ENCODE results near the gene HLX. TPM values are rescaled to one million over a fixed set of nuclear protein-coding genes. Genes with fewer than 3 reads are reported as not detected.

The HLX gene
- total and polyA plus RNA-seq, 9 of the 15 experiments (the other 6 are each of a cell fraction or from before 2014, with no cell fraction given) = 0.10 to 3.0 (median 1.6) TPM

GRCh38 chr1:220892997-220893700 is 13.9 kb downstream of the HLX start:
- intact Hi-C loops (cut with micrococcal nuclease) = no loop called here
- ChIA-PET CTCF (ENCODE audit: low intra/inter-chr PET ratio) (no interaction called here), POLR2A (no interaction called here)
- no peak overlapping the region for H3K27ac ChIP-seq (ENCODE audit: extremely low read depth, low read depth, low read length)
- no peaks in the 10 kb centered on the region for H3K36me3 ChIP-seq (ENCODE audit: control insufficient read depth, insufficient read depth, low read length)
- DNase-seq (ENCODE audit: extremely low read depth in 1 of 4, low spot score in 3 of 4) (no peak), ATAC-seq (no peak), FAIRE-seq (no peak)
- no peak overlapping the region for H3K4me2 ChIP-seq (ENCODE audit: insufficient read depth, low read length)
- no peaks in the 10 kb centered on the region for H3K79me2 ChIP-seq (ENCODE audit: control insufficient read depth, insufficient read depth, low read length)
- H3K4me3 ChIP-seq = no peak overlapping the region
- in situ Hi-C loops (cut with MboI) = no loop called here
- H4K20me1 ChIP-seq (replicated peaks; ENCODE audit: control insufficient read depth, insufficient read depth, low read length) = no peaks in the 10 kb centered on the region
- no peaks in the 10 kb centered on the region for H3K9me1 ChIP-seq (ENCODE audit: control insufficient read depth, insufficient read depth, low read length)
- no TSS peak for BruUV-seq (replicated peaks)
- WGBS (ENCODE audit: insufficient coverage, low coverage, missing lambda C conversion rate) = 5% methylated on average over 18 of the region's 18 CpGs
- no peaks in the 10 kb centered on the region for H3K9me3 ChIP-seq (replicated peaks; ENCODE audit: control insufficient read depth, insufficient read depth, low read depth, low read length)
- H3K27me3 ChIP-seq (ENCODE audit: control insufficient read depth in 2 of 2, insufficient read depth in 2 of 2, low read length in 2 of 2) = peaks cover 64 to 78% of the 10 kb centered on the region in 2 experiments
- no peak for TF ChIP-seq ZNF184 (CRISPR knock-in tag; IDR thresholded peaks at IDR 0.05)
- TF ChIP-seq ZBTB26 (CRISPR knock-in tag; IDR thresholded peaks at IDR 0.05) = no peak
- no peak for TF ChIP-seq SNAPC5 (CRISPR knock-in tag; IDR thresholded peaks at IDR 0.05)
- TF ChIP-seq TAF1 (IDR thresholded peaks at IDR 0.05; ENCODE audit: control insufficient read depth, extremely low read depth, insufficient read depth, low read length, severe bottlenecking) = no peak
- no peak for TF ChIP-seq ASH1L (IDR thresholded peaks at IDR 0.05; ENCODE audit: borderline replicate concordance, low read depth, partially characterized antibody)
- TF ChIP-seq ZNF696 (CRISPR knock-in tag; conservative IDR thresholded peaks at IDR 0.05) = no peak
- TF ChIP-seq HDAC1 (IDR thresholded peaks at IDR 0.05) = no peak
- no peak for TF ChIP-seq ZBTB33 (CRISPR knock-in tag; IDR thresholded peaks at IDR 0.05)
- no peak for TF ChIP-seq NRF1 (conservative IDR thresholded peaks at IDR 0.05 in 1 of 2, IDR thresholded peaks at IDR 0.05 in 1 of 2)
- no peak for TF ChIP-seq NFIX (CRISPR knock-in tag; IDR thresholded peaks at IDR 0.05; ENCODE audit: low read depth)
- TF ChIP-seq STAT5B (CRISPR knock-in tag; IDR thresholded peaks at IDR 0.05) = no peak
- TF ChIP-seq KAT8 (IDR thresholded peaks at IDR 0.05; ENCODE audit: low read depth) = no peak
- TF ChIP-seq SP2 (IDR thresholded peaks at IDR 0.05; ENCODE audit: extremely low read depth, low read depth, low read length, poor library complexity, severe bottlenecking) = no peak
- TF ChIP-seq HDAC3 (IDR thresholded peaks at IDR 0.05; ENCODE audit: borderline replicate concordance, partially characterized antibody) = no peak
- TF ChIP-seq MEF2A (IDR thresholded peaks at IDR 0.05; ENCODE audit: control insufficient read depth, low read depth, low read length) = no peak
- TF ChIP-seq THRB (CRISPR knock-in tag; conservative IDR thresholded peaks at IDR 0.05) = no peak
- no peak for TF ChIP-seq POLR3G (IDR thresholded peaks at IDR 0.05; ENCODE audit: extremely low read depth, insufficient read length, insufficient replicate concordance)
- TF ChIP-seq ZNF766 (CRISPR knock-in tag; conservative IDR thresholded peaks at IDR 0.05) = no peak
- H3K9ac ChIP-seq (ENCODE audit: insufficient read depth in 1 of 2, low read depth in 2 of 2, low read length in 2 of 2) = no peak overlapping the region
- H2AFZ ChIP-seq (ENCODE audit: low read depth, low read length) = no peak overlapping the region
- H3K4me1 ChIP-seq (replicated peaks in 1 of 2; ENCODE audit: control insufficient read depth in 2 of 2, insufficient read depth in 2 of 2, low read length in 2 of 2) = peaks cover 0 to 14% of the 10 kb centered on the region in 2 experiments; a peak in 1 of 5 replicates

Measured in K562 (cell line).